Endothelial cell of umbilical vein (primary cell): ENCODE data around the gene RNASET2. TPM values are rescaled to one million over a fixed set of nuclear protein-coding genes. Genes with fewer than 3 reads are reported as not detected.
"Not testable (repeated sequence)": the region's sequence is repeated elsewhere in the genome, so short reads cannot be mapped to it uniquely, and the experiment has no call there.

Experiments used
- BruUV-seq: library from RNA; stranded (reverse); fragments of 400-500 nt; replicated peaks from 2 replicates; lab custom pipeline; 2021; lab: Mats Ljungman, UMichigan
- CTCF ChIA-PET: fragments of 300-600, 350-600 bp; sonication (Branson Sonifier 250); formaldehyde crosslinking; loops from one replicate; lab custom pipeline; 2021; ENCODE audit warnings: antibody characterized with exemption, inconsistent platforms; lab: Charles Lee
- POLR2A ChIA-PET: fragments of 300-600, 350-600 bp; sonication (Branson Sonifier 250); formaldehyde crosslinking; loops from one replicate; lab custom pipeline; 2021; ENCODE audit warnings: antibody characterized with exemption, inconsistent platforms; lab: Charles Lee
- DNase-seq: peaks from one replicate; pipeline ENCODE4 v3.0.0-alpha.2; 2011; ENCODE audit warnings: low read depth, low spot score
- FAIRE-seq: peaks from 2 replicates; lab custom pipeline; 2011; peaks lifted over from hg19 to GRCh38; lab: Jason Lieb, UNC
- H2AFZ ChIP-seq: 2 replicates; pipeline ENCODE4 v1.6.0; 2012; ENCODE audit warnings: low read depth, low read length, control low read depth, inconsistent platforms
- H3K27ac ChIP-seq: 2 replicates; pipeline ENCODE4 v1.5.1; 2011; ENCODE audit warnings: low read depth, mild to moderate bottlenecking, control low read depth, low read length, moderate library complexity; ENCODE audit not compliant: insufficient read depth
- H3K27me3 ChIP-seq, 2 experiments: 2 replicates each; pipeline versions ENCODE4 v1.6.0 to v1.6.1; 2011; ENCODE audit warnings: low read length in 2 of 2, mixed read lengths in 1 of 2; ENCODE audit not compliant: control insufficient read depth in 2 of 2, insufficient read depth in 2 of 2
- H3K36me3 ChIP-seq, 2 experiments: 2 replicates in 1 of 2; 3 replicates in 1 of 2; pipeline ENCODE4 v1.5.1; 2011; ENCODE audit warnings: low read length in 2 of 2, mild to moderate bottlenecking in 1 of 2, moderate library complexity in 1 of 2; ENCODE audit not compliant: control insufficient read depth in 2 of 2, insufficient read depth in 2 of 2; ENCODE audit errors: extremely low read depth in 1 of 2
- H3K4me1 ChIP-seq: 3 replicates; pipeline ENCODE4 v1.5.1; 2011; ENCODE audit warnings: mild to moderate bottlenecking, low read length; ENCODE audit not compliant: control insufficient read depth, insufficient read depth; ENCODE audit errors: extremely low read depth
- H3K4me2 ChIP-seq: 2 replicates; pipeline ENCODE4 v1.6.1; 2011; ENCODE audit warnings: low read length, control low read depth, mixed read lengths; ENCODE audit not compliant: insufficient read depth
- H3K4me3 ChIP-seq, 3 experiments: fragments of 200-600 bp in 1 of 3; sonication (generic), shearing (Covaris generic) in 1 of 3; replicated peaks in 1 of 3; 2 replicates each; pipeline ENCODE4 v1.5.1; 2011 to 2016; ENCODE audit warnings: control low read depth in 3 of 3, low read length in 3 of 3, mild to moderate bottlenecking in 2 of 3, inconsistent platforms in 1 of 3, low read depth in 1 of 3, moderate library complexity in 1 of 3; ENCODE audit not compliant: insufficient read depth in 1 of 3
- H3K79me2 ChIP-seq: 2 replicates; pipeline ENCODE4 v1.6.0; 2012; ENCODE audit warnings: low read length, inconsistent platforms; ENCODE audit not compliant: control insufficient read depth, insufficient read depth
- H3K9ac ChIP-seq: replicated peaks from 2 replicates; pipeline ENCODE3; 2011; ENCODE audit warnings: low read length, control low read depth; ENCODE audit not compliant: insufficient read depth; ENCODE audit errors: extremely low read depth
- H3K9me1 ChIP-seq: replicated peaks from 3 replicates; pipeline ENCODE4 v1.6.0; 2011; ENCODE audit warnings: mild to moderate bottlenecking, low read length; ENCODE audit not compliant: control insufficient read depth, insufficient read depth; ENCODE audit errors: extremely low read depth
- H3K9me3 ChIP-seq: replicated peaks from 2 replicates; pipeline ENCODE4 v1.5.1; 2012; ENCODE audit warnings: low read length, inconsistent platforms; ENCODE audit not compliant: control insufficient read depth, insufficient read depth
- H4K20me1 ChIP-seq: replicated peaks from 2 replicates; pipeline ENCODE3; 2011; ENCODE audit warnings: mild to moderate bottlenecking, low read length; ENCODE audit not compliant: control insufficient read depth, insufficient read depth; ENCODE audit errors: extremely low read depth
- FOS ChIP-seq: IDR thresholded peaks from 2 replicates; pipeline ENCODE4 v1.6.1; 2011; ENCODE audit warnings: mild to moderate bottlenecking, low read length, moderate library complexity, borderline replicate concordance; ENCODE audit not compliant: insufficient read depth
- GATA2 ChIP-seq: IDR thresholded peaks from 2 replicates; pipeline ENCODE4 v1.7.0; 2011; ENCODE audit warnings: low read depth, mild to moderate bottlenecking, moderate library complexity, mixed read lengths, low read length; ENCODE audit not compliant: insufficient read length, insufficient read depth
- JUN ChIP-seq: IDR thresholded peaks from 2 replicates; pipeline ENCODE4 v1.6.1; 2011; ENCODE audit warnings: borderline replicate concordance, low read depth; ENCODE audit not compliant: insufficient read length, insufficient read depth
- POLR2AphosphoS5 ChIP-seq: IDR thresholded peaks from 2 replicates; pipeline ENCODE4 v1.6.1; 2012; ENCODE audit warnings: low read depth, mild to moderate bottlenecking, control low read depth, low read length, moderate library complexity; ENCODE audit not compliant: insufficient read depth
- dilution Hi-C: fragments of 300-500 bp; cut with MboI; formaldehyde crosslinking; loops from one replicate; pipeline ENCODE4 v1.15.0; 2019; ENCODE audit warnings: low sequenced_read_pairs; ENCODE audit not compliant: extremely low pct_ligation_motif_present
- intact Hi-C: fragments of 100-400 bp; cut with micrococcal nuclease; formaldehyde crosslinking; loops from one replicate; pipeline ENCODE4 v1.10.0; 2022
- polyA plus RNA-seq, 4 experiments: library from polyadenylated mRNA; depleted of rRNA in 3 of 4; stranded (reverse) in 3 of 4; unstranded in 1 of 4; fragments of >200 nt; gene quantifications; 2 replicates each; pipeline versions ENCODE4 v1.2.1 to v1.2.3, GENCODE V29; 2011 to 2012; ENCODE audit warnings: missing spikeins in 1 of 4
- total RNA-seq: library from RNA; stranded (reverse); gene quantifications from 2 replicates; pipeline ENCODE4 v1.2.3, GENCODE V29; 2021
- TF ChIP-seq, protein P1 (sequence below), 2 donors: IDR thresholded peaks; 1 replicate in 1 of 2; 2 replicates in 1 of 2; pipeline ENCODE4 v1.5.1; 2011; ENCODE audit warnings: low read length in 2 of 2, mild to moderate bottlenecking in 2 of 2, moderate library complexity in 2 of 2, control low read depth in 1 of 2, inconsistent platforms in 1 of 2, low read depth in 1 of 2; ENCODE audit not compliant: insufficient read depth in 1 of 2; ENCODE audit errors: extremely low read depth in 1 of 2
- TF ChIP-seq, protein P2 (sequence below): IDR thresholded peaks from 2 replicates; pipeline ENCODE4 v1.6.1; 2011; ENCODE audit not compliant: insufficient read depth, insufficient read length

RNASET2 gene
- total and polyA plus RNA-seq, 2 donors (not counting 3 experiments of a cell fraction or from before 2014, with no cell fraction given) = 10.7 to 11.4 TPM

DNA sequence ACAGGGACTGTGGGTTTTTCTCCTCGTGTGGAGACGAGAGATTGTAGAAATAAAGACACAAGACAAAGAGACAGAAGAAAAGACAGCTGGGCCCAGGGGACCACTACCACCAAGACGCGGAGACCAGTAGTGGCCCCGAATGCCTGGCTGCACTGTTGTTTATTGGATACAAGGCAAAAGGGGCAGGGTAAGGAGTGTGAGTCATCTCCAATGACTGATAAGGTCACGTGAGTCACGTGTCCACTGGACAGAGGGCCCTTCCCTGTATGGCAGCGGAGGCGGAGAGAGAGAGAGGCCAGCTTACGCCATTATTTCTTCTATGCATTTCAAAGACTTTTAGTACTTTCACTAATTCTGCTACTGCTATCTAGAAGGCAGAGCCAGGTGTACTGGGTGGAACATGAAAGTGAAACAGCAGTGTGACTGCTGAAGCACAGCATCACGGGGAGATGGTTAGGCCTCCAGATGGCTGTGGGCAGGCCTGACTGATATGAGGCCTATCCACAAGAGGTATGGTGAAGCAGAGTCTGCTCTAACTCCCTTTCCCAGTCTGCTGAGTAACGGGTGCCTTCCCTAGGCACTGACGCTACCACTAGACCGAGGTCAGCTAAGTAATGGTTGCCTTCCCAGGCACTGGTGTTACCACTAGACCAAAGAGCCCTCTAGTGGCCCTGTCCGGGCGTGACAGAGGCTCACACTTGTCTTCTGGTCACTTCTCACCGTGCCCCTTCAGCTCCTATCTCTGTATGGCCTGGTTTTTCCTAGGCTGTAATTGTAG lies 5.3 kb downstream of the RNASET2 start:
- dilution Hi-C loops, POLR2A ChIA-PET, H3K27ac ChIP-seq, H3K27me3 ChIP-seq, H2AFZ ChIP-seq, H3K79me2 ChIP-seq, H3K9ac ChIP-seq, BruUV-seq, H3K4me3 ChIP-seq, H3K4me1 ChIP-seq, H3K9me3 ChIP-seq, H3K4me2 ChIP-seq, H4K20me1 ChIP-seq, H3K9me1 ChIP-seq, H3K36me3 ChIP-seq: not testable (repeated sequence)
- TF ChIP-seq, protein P1, sequence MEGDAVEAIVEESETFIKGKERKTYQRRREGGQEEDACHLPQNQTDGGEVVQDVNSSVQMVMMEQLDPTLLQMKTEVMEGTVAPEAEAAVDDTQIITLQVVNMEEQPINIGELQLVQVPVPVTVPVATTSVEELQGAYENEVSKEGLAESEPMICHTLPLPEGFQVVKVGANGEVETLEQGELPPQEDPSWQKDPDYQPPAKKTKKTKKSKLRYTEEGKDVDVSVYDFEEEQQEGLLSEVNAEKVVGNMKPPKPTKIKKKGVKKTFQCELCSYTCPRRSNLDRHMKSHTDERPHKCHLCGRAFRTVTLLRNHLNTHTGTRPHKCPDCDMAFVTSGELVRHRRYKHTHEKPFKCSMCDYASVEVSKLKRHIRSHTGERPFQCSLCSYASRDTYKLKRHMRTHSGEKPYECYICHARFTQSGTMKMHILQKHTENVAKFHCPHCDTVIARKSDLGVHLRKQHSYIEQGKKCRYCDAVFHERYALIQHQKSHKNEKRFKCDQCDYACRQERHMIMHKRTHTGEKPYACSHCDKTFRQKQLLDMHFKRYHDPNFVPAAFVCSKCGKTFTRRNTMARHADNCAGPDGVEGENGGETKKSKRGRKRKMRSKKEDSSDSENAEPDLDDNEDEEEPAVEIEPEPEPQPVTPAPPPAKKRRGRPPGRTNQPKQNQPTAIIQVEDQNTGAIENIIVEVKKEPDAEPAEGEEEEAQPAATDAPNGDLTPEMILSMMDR (IDR thresholded peaks at IDR 0.05; ENCODE audit: extremely low read depth in 1 of 2, insufficient read depth in 1 of 2, low read depth in 1 of 2, low read length in 2 of 2) = peak; percentile 43 to 58
- CTCF ChIA-PET = interaction anchor here (0.7 to 2.0 kb wide), 23 partner anchors 8 to 244 kb away, joined by 3 to 23 read pairs (median 5); partner anchors contain the start of gene CEP43
- intact Hi-C loops = loop anchor here (1.0 to 10.0 kb wide), 4 partner anchors 165 to 676 kb away; no protein-coding TSS in a partner anchor
- FAIRE-seq (peak; percentile 83), DNase-seq (peak; percentile 41)

DNA sequence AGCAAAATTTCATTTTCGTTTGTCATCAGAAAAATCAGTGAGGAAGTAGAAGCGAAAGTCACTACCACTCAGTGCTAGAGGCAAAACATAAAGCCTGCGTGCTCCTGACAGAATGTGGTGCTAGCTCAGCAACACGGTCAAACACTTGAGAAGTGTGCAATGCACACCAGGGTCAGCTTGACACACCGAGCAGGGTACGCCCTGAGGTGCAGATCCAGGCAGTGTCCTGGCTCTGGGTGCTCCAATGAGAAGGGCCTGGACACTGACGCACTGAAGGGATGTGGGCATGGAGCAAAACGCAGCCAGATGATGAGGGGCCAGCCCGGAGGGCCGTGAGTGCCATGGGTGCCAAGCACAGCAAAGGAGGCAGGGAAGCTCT lies 5.9 kb downstream of the RNASET2 start:
- FAIRE-seq = no peak

More for the DNA sequence above, 5.9 kb downstream of the RNASET2 start:
- Histone ChIP-seq H3K9me1 (no peaks in the 10 kb centered on the region), H3K4me2 (no peak overlapping the region), H3K79me2 (no peaks in the 10 kb centered on the region), H3K27ac (no peak overlapping the region), H3K4me3 (no peak overlapping the region), H4K20me1 (no peaks in the 10 kb centered on the region), H2AFZ (no peak overlapping the region), H3K4me1 (peaks cover 2% of the 10 kb centered on the region), H3K27me3 (no peaks in the 10 kb centered on the region), H3K9me3 (no peaks in the 10 kb centered on the region), H3K9ac (no peak overlapping the region), H3K36me3 (no peaks in the 10 kb centered on the region)
- intact Hi-C loops (loop anchor here (10.0 kb wide), 2 partner anchors 546 to 676 kb away; no protein-coding TSS in a partner anchor), dilution Hi-C loops (no loop called here)
- ChIA-PET POLR2A (no interaction called here), CTCF (interaction anchor here (0.9 to 2.0 kb wide), 8 partner anchors 13 to 244 kb away, joined by 3 to 13 read pairs (median 6); no protein-coding TSS in a partner anchor)
- no peak for DNase-seq
- BruUV-seq = no TSS peak
- TF ChIP-seq, protein P2, sequence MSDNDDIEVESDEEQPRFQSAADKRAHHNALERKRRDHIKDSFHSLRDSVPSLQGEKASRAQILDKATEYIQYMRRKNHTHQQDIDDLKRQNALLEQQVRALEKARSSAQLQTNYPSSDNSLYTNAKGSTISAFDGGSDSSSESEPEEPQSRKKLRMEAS = no peak
- TF ChIP-seq GATA2 (no peak), POLR2AphosphoS5 (no peak), JUN (no peak), FOS (no peak)
- TF ChIP-seq, protein P1 (IDR thresholded peaks at IDR 0.05; ENCODE audit: extremely low read depth in 1 of 2, insufficient read depth in 1 of 2, low read depth in 1 of 2, low read length in 2 of 2) = no peak
